ENCODE measurements around the gene CHST11.

- no peak for TF ChIP-seq POLR2AphosphoS5 (IDR thresholded peaks at IDR 0.05; ENCODE audit: low read depth, low read length)
- no peak for TF ChIP-seq POLR2A (IDR thresholded peaks at IDR 0.05; ENCODE audit: low read depth, low read length)
- no peak for TF ChIP-seq PAX5 (IDR thresholded peaks at IDR 0.05; ENCODE audit: insufficient read depth, low read length, severe bottlenecking)
- TF ChIP-seq TAF1 (IDR thresholded peaks at IDR 0.05; ENCODE audit: low read depth, low read length), result no peak
- no peak for TF ChIP-seq SPI1 (IDR thresholded peaks at IDR 0.05; ENCODE audit: low read depth, low read length)
- TF ChIP-seq POU2F2 (IDR thresholded peaks at IDR 0.05; ENCODE audit: low read depth, low read length), result no peak
Observed at GRCh38 chr12:104669089-104669721, 212.5 kb downstream of the CHST11 start.
